Esophagus squamous epithelium (tissue), 4 donors: ENCODE data around the gene VPS37D.
"Not testable (repeated sequence)": the region's sequence is repeated elsewhere in the genome, so short reads cannot be mapped to it uniquely, and the experiment has no call there.

Experiments
- CTCF ChIP-seq, 6 experiments: fragments of 450-650 bp in 4 of 6; fragments of 200-600 bp in 2 of 6; sonication (generic) in 2 of 6; IDR thresholded peaks; one replicate each; pipeline ENCODE4 v1.5.1; 2016 to 2019; ENCODE audit warnings: antibody characterized with exemption in 6 of 6, mild to moderate bottlenecking in 4 of 6, moderate library complexity in 4 of 6
- POLR2A ChIP-seq, 4 donors: fragments of 450-650 bp; IDR thresholded peaks; one replicate each; pipeline ENCODE4 v1.6.1; 2017; ENCODE audit warnings: antibody characterized with exemption in 4 of 4, mild to moderate bottlenecking in 4 of 4, moderate library complexity in 3 of 4

- not testable (repeated sequence) for TF ChIP-seq CTCF, POLR2A (IDR thresholded peaks at IDR 0.05)
Observed at GRCh38 chr7:73676062-73676461, 8.4 kb downstream of the VPS37D start.
